Activated CD8-positive, alpha-beta T cell treated with anti-CD3 and anti-CD28 coated beads for 36 hours (primary cell): ENCODE data around the gene KANTR. TPM values are rescaled to one million over a fixed set of nuclear protein-coding genes. Genes with fewer than 3 reads are reported as not detected.
"Not testable (repeated sequence)": the region's sequence is repeated elsewhere in the genome, so short reads cannot be mapped to it uniquely, and the experiment has no call there.

Experiments used
- ATAC-seq: fragments of 200-7000 bp; cut with Tn5 transposase; one replicate; pipeline ENCODE4 v1.10.0; 2021; ENCODE audit warnings: mild to moderate bottlenecking, moderate library complexity
- CTCF ChIA-PET: fragments of 350-600 bp; sonication (Branson Sonifier 250); formaldehyde crosslinking; loops from one replicate; lab custom pipeline; 2021; ENCODE audit warnings: antibody characterized with exemption; lab: Charles Lee
- POLR2A ChIA-PET: fragments of 350-600 bp; sonication (Branson Sonifier 250); formaldehyde crosslinking; loops from one replicate; lab custom pipeline; 2021; ENCODE audit warnings: antibody characterized with exemption; lab: Charles Lee
- DNase-seq: peaks from one replicate; pipeline ENCODE4 v3.0.0-alpha.2; 2020
- H3K27ac Mint-ChIP-seq: one replicate; pipeline ENCODE4 v1.8.0; 2021; ENCODE audit warnings: mild to moderate bottlenecking, mixed read lengths
- H3K27me3 Mint-ChIP-seq: one replicate; pipeline ENCODE4 v1.8.0; 2021; ENCODE audit warnings: mixed read lengths
- H3K36me3 Mint-ChIP-seq: one replicate; pipeline ENCODE4 v1.8.0; 2021; ENCODE audit warnings: low read depth, mixed read lengths
- H3K4me1 Mint-ChIP-seq: one replicate; pipeline ENCODE4 v1.8.0; 2021; ENCODE audit warnings: low read depth, mixed read lengths
- H3K4me3 Mint-ChIP-seq: one replicate; pipeline ENCODE4 v1.8.0; 2021; ENCODE audit warnings: mild to moderate bottlenecking, moderate library complexity, mixed read lengths
- H3K9me3 Mint-ChIP-seq: one replicate; pipeline ENCODE4 v1.8.0; 2021; ENCODE audit warnings: mixed read lengths
- CTCF ChIP-seq: fragments of 200-600 bp; IDR thresholded peaks from one replicate; pipeline ENCODE4 v1.8.0; 2022; ENCODE audit warnings: antibody characterized with exemption, mild to moderate bottlenecking
- intact Hi-C: fragments of 100-400 bp; cut with micrococcal nuclease; formaldehyde crosslinking; loops from one replicate; pipeline ENCODE4 v1.10.0; 2022
- total RNA-seq, 2 experiments: library from RNA; stranded (reverse); gene quantifications; one replicate each; pipeline ENCODE4 v1.2.3, GENCODE V29; 2021

KANTR gene
- total RNA-seq, 2 experiments from 2014 or later: 11.1 to 11.7 TPM

- no peak for DNase-seq
- POLR2A ChIA-PET: no interaction called here
- H3K36me3 Mint-ChIP-seq: no peaks in the 10 kb centered on the region
- no peak overlapping the region for H3K27ac Mint-ChIP-seq
- H3K4me1 Mint-ChIP-seq: no peaks in the 10 kb centered on the region
- ATAC-seq: no peak
- intact Hi-C loops: no loop called here
- H3K27me3 Mint-ChIP-seq: no peaks in the 10 kb centered on the region
- no peak overlapping the region for H3K4me3 Mint-ChIP-seq
- no peak for TF ChIP-seq CTCF
- CTCF ChIA-PET: no interaction called here
- no peaks in the 10 kb centered on the region for H3K9me3 Mint-ChIP-seq
Measured at GRCh38 chrX:53159184-53159583, 65.2 kb downstream of the KANTR start.

- TF ChIP-seq CTCF: no peak
- ChIA-PET POLR2A (interaction anchor here (1.0 kb wide), 1 partner anchor 60 kb away, joined by 3 read pairs; no protein-coding TSS in a partner anchor), CTCF (no interaction called here)
- DNase-seq: no peak
- H3K27me3 Mint-ChIP-seq: no peaks in the 10 kb centered on the region
- H3K36me3 Mint-ChIP-seq: no peaks in the 10 kb centered on the region
- no peaks in the 10 kb centered on the region for H3K9me3 Mint-ChIP-seq
- no peaks in the 10 kb centered on the region for H3K4me1 Mint-ChIP-seq
- no peak overlapping the region for H3K4me3 Mint-ChIP-seq
- intact Hi-C loops: no loop called here
- no peak for ATAC-seq
- no peak overlapping the region for H3K27ac Mint-ChIP-seq
Measured at GRCh38 chrX:53160297-53160983, 66.5 kb downstream of the KANTR start.

GRCh38 chrX:53163436-53163835 is 69.5 kb downstream of the KANTR start:
- CTCF ChIA-PET: no interaction called here
- Mint-ChIP-seq H3K27ac (no peak overlapping the region), H3K4me1 (no peaks in the 10 kb centered on the region), H3K4me3 (no peak overlapping the region), H3K9me3 (no peaks in the 10 kb centered on the region), H3K36me3 (peaks cover 2% of the 10 kb centered on the region), H3K27me3 (no peaks in the 10 kb centered on the region)
- no peak for TF ChIP-seq CTCF
- intact Hi-C loops: no loop called here
- no peak for ATAC-seq
- DNase-seq: no peak
- POLR2A ChIA-PET: no interaction called here

GRCh38 chrX:53164566-53164965 is 70.6 kb downstream of the KANTR start:
- H3K27ac Mint-ChIP-seq, ATAC-seq, H3K4me1 Mint-ChIP-seq, H3K4me3 Mint-ChIP-seq, DNase-seq, H3K27me3 Mint-ChIP-seq, H3K9me3 Mint-ChIP-seq, H3K36me3 Mint-ChIP-seq, POLR2A ChIA-PET, intact Hi-C loops, CTCF ChIA-PET: not testable (repeated sequence)

GRCh38 chrX:53166103-53166502 is 72.2 kb downstream of the KANTR start:
- Mint-ChIP-seq H3K27me3 (no peaks in the 10 kb centered on the region), H3K4me3 (no peak overlapping the region), H3K36me3 (peaks cover 2% of the 10 kb centered on the region), H3K27ac (no peak overlapping the region), H3K4me1 (no peaks in the 10 kb centered on the region), H3K9me3 (no peaks in the 10 kb centered on the region)
- ATAC-seq (no peak), DNase-seq (no peak)
- TF ChIP-seq CTCF: no peak
- intact Hi-C loops: no loop called here
- ChIA-PET POLR2A (no interaction called here), CTCF (no interaction called here)
